ENCODE data around the gene TMEM171. TPM values are rescaled to one million over a fixed set of nuclear protein-coding genes. Genes with fewer than 3 reads are reported as not detected.
A peak's percentile ranks its signal among the peaks of the same experiment; 100 is the strongest.

Gene TMEM171
- total and polyA plus RNA-seq, 9 donors, result 0.60 to 2.1 (median 0.80) TPM

- Histone ChIP-seq H3K27ac (ENCODE audit: low read length) (peak overlapping the region; percentile 35), H3K4me3 (ENCODE audit: low read length) (no peak overlapping the region), H3K36me3 (ENCODE audit: control insufficient read depth, insufficient read depth, low read length) (no peaks in the 10 kb centered on the region), H3K9me3 (replicated peaks; ENCODE audit: control insufficient read depth, low read depth, low read length) (peaks cover 2% of the 10 kb centered on the region), H3K27me3 (ENCODE audit: control insufficient read depth, insufficient read depth, low read length) (peaks cover 54% of the 10 kb centered on the region), H3K4me1 (ENCODE audit: control insufficient read depth, insufficient read depth, low read length) (peaks cover 20% of the 10 kb centered on the region)
- 16% methylated on average over 33 of the region's 40 CpGs for WGBS (ENCODE audit: insufficient coverage)
- no peak for DNase-seq
Observed at GRCh38 chr5:73119451-73120157, 771 bp upstream of the TMEM171 start.

GRCh38 chr5:73121119-73121463 is 716 bp downstream of the TMEM171 start:
- H3K4me1 ChIP-seq (ENCODE audit: control insufficient read depth, insufficient read depth, low read length), result peaks cover 20% of the 10 kb centered on the region
- no peak for DNase-seq
- H3K27ac ChIP-seq (ENCODE audit: low read length), result no peak overlapping the region
- WGBS (ENCODE audit: insufficient coverage), result no CpG with 5 or more reads among the region's 6 CpGs
- H3K9me3 ChIP-seq (replicated peaks; ENCODE audit: control insufficient read depth, low read depth, low read length), result peaks cover 2% of the 10 kb centered on the region
- peak overlapping the region; percentile 41 for H3K4me3 ChIP-seq (ENCODE audit: low read length)
- peaks cover 50% of the 10 kb centered on the region for H3K27me3 ChIP-seq (ENCODE audit: control insufficient read depth, insufficient read depth, low read length)
- no peaks in the 10 kb centered on the region for H3K36me3 ChIP-seq (ENCODE audit: control insufficient read depth, insufficient read depth, low read length)

- H3K27me3 ChIP-seq (ENCODE audit: control insufficient read depth, insufficient read depth, low read length), result peaks cover 44% of the 10 kb centered on the region
- no peaks in the 10 kb centered on the region for H3K36me3 ChIP-seq (ENCODE audit: control insufficient read depth, insufficient read depth, low read length)
- WGBS (ENCODE audit: insufficient coverage), result 72% methylated on average over 18 of the region's 19 CpGs
- no peak overlapping the region for H3K4me3 ChIP-seq (ENCODE audit: low read length)
- H3K4me1 ChIP-seq (ENCODE audit: control insufficient read depth, insufficient read depth, low read length), result peaks cover 20% of the 10 kb centered on the region
- DNase-seq, result no peak
- H3K27ac ChIP-seq (ENCODE audit: low read length), result no peak overlapping the region
- H3K9me3 ChIP-seq (replicated peaks; ENCODE audit: control insufficient read depth, low read depth, low read length), result no peaks in the 10 kb centered on the region
Observed at GRCh38 chr5:73122875-73123810, 2.8 kb downstream of the TMEM171 start.

GRCh38 chr5:73125289-73125688 is 4.9 kb downstream of the TMEM171 start:
- Histone ChIP-seq H3K36me3 (ENCODE audit: control insufficient read depth, insufficient read depth, low read length) (no peaks in the 10 kb centered on the region), H3K9me3 (replicated peaks; ENCODE audit: control insufficient read depth, low read depth, low read length) (no peaks in the 10 kb centered on the region), H3K27me3 (ENCODE audit: control insufficient read depth, insufficient read depth, low read length) (peaks cover 33% of the 10 kb centered on the region), H3K27ac (ENCODE audit: low read length) (no peak overlapping the region), H3K4me1 (ENCODE audit: control insufficient read depth, insufficient read depth, low read length) (peaks cover 5% of the 10 kb centered on the region), H3K4me3 (ENCODE audit: low read length) (no peak overlapping the region)
- WGBS (ENCODE audit: insufficient coverage), result 93% methylated on average over 2 of the region's 4 CpGs
- no peak for DNase-seq

- H3K27ac ChIP-seq (ENCODE audit: low read length), result no peak overlapping the region
- 90% methylated on average over 3 of the region's 4 CpGs for WGBS (ENCODE audit: insufficient coverage)
- H3K4me3 ChIP-seq (ENCODE audit: low read length), result no peak overlapping the region
- no peaks in the 10 kb centered on the region for H3K36me3 ChIP-seq (ENCODE audit: control insufficient read depth, insufficient read depth, low read length)
- H3K9me3 ChIP-seq (replicated peaks; ENCODE audit: control insufficient read depth, low read depth, low read length), result no peaks in the 10 kb centered on the region
- DNase-seq, result no peak
- no peaks in the 10 kb centered on the region for H3K4me1 ChIP-seq (ENCODE audit: control insufficient read depth, insufficient read depth, low read length)
- H3K27me3 ChIP-seq (ENCODE audit: control insufficient read depth, insufficient read depth, low read length), result peaks cover 27% of the 10 kb centered on the region
Observed at GRCh38 chr5:73126381-73126780, 6.0 kb downstream of the TMEM171 start.

GRCh38 chr5:73126957-73127356 is 6.6 kb downstream of the TMEM171 start:
- Histone ChIP-seq H3K4me3 (ENCODE audit: low read length) (no peak overlapping the region), H3K36me3 (ENCODE audit: control insufficient read depth, insufficient read depth, low read length) (no peaks in the 10 kb centered on the region), H3K27ac (ENCODE audit: low read length) (no peak overlapping the region), H3K9me3 (replicated peaks; ENCODE audit: control insufficient read depth, low read depth, low read length) (no peaks in the 10 kb centered on the region), H3K27me3 (ENCODE audit: control insufficient read depth, insufficient read depth, low read length) (peaks cover 24% of the 10 kb centered on the region), H3K4me1 (ENCODE audit: control insufficient read depth, insufficient read depth, low read length) (no peaks in the 10 kb centered on the region)
- WGBS (ENCODE audit: insufficient coverage), result no CpG with 5 or more reads among the region's 1 CpG
- DNase-seq, result no peak

GRCh38 chr5:73129143-73129542 is 8.8 kb downstream of the TMEM171 start:
- H3K27me3 ChIP-seq (ENCODE audit: control insufficient read depth, insufficient read depth, low read length), result peaks cover 7% of the 10 kb centered on the region
- no peak overlapping the region for H3K4me3 ChIP-seq (ENCODE audit: low read length)
- no peak for DNase-seq
- H3K4me1 ChIP-seq (ENCODE audit: control insufficient read depth, insufficient read depth, low read length), result no peaks in the 10 kb centered on the region
- WGBS (ENCODE audit: insufficient coverage), result no CpG with 5 or more reads among the region's 5 CpGs
- no peaks in the 10 kb centered on the region for H3K36me3 ChIP-seq (ENCODE audit: control insufficient read depth, insufficient read depth, low read length)
- H3K27ac ChIP-seq (ENCODE audit: low read length), result no peak overlapping the region
- H3K9me3 ChIP-seq (replicated peaks; ENCODE audit: control insufficient read depth, low read depth, low read length), result no peaks in the 10 kb centered on the region

- Histone ChIP-seq H3K4me3 (ENCODE audit: low read length) (no peak overlapping the region), H3K4me1 (ENCODE audit: control insufficient read depth, insufficient read depth, low read length) (peaks cover 1% of the 10 kb centered on the region), H3K9me3 (replicated peaks; ENCODE audit: control insufficient read depth, low read depth, low read length) (no peaks in the 10 kb centered on the region), H3K27me3 (ENCODE audit: control insufficient read depth, insufficient read depth, low read length) (peaks cover 4% of the 10 kb centered on the region), H3K27ac (ENCODE audit: low read length) (no peak overlapping the region), H3K36me3 (ENCODE audit: control insufficient read depth, insufficient read depth, low read length) (no peaks in the 10 kb centered on the region)
- 60% methylated on average over 1 of the region's 1 CpG for WGBS (ENCODE audit: insufficient coverage)
- no peak for DNase-seq
Observed at GRCh38 chr5:73130811-73131210, 10.4 kb downstream of the TMEM171 start.

GRCh38 chr5:73131711-73132425 is 11.5 kb downstream of the TMEM171 start:
- H3K4me3 ChIP-seq (ENCODE audit: low read length), result no peak overlapping the region
- DNase-seq, result no peak
- peaks cover 5% of the 10 kb centered on the region for H3K27me3 ChIP-seq (ENCODE audit: control insufficient read depth, insufficient read depth, low read length)
- no CpG with 5 or more reads among the region's 3 CpGs for WGBS (ENCODE audit: insufficient coverage)
- H3K4me1 ChIP-seq (ENCODE audit: control insufficient read depth, insufficient read depth, low read length), result peaks cover 12% of the 10 kb centered on the region
- H3K9me3 ChIP-seq (replicated peaks; ENCODE audit: control insufficient read depth, low read depth, low read length), result no peaks in the 10 kb centered on the region
- no peaks in the 10 kb centered on the region for H3K36me3 ChIP-seq (ENCODE audit: control insufficient read depth, insufficient read depth, low read length)
- H3K27ac ChIP-seq (ENCODE audit: low read length), result no peak overlapping the region

- H3K27ac ChIP-seq (ENCODE audit: low read length), result no peak overlapping the region
- no peak overlapping the region for H3K4me3 ChIP-seq (ENCODE audit: low read length)
- WGBS (ENCODE audit: insufficient coverage), result 50% methylated on average over 1 of the region's 2 CpGs
- no peaks in the 10 kb centered on the region for H3K9me3 ChIP-seq (replicated peaks; ENCODE audit: control insufficient read depth, low read depth, low read length)
- H3K27me3 ChIP-seq (ENCODE audit: control insufficient read depth, insufficient read depth, low read length), result peaks cover 5% of the 10 kb centered on the region
- no peak for DNase-seq
- peaks cover 17% of the 10 kb centered on the region for H3K4me1 ChIP-seq (ENCODE audit: control insufficient read depth, insufficient read depth, low read length)
- H3K36me3 ChIP-seq (ENCODE audit: control insufficient read depth, insufficient read depth, low read length), result no peaks in the 10 kb centered on the region
Observed at GRCh38 chr5:73132759-73133158, 12.4 kb downstream of the TMEM171 start.

Data from muscle of leg (tissue), 11 donors.